ENCODE results near the gene MMP17. TPM values are rescaled to one million over a fixed set of nuclear protein-coding genes. Genes with fewer than 3 reads are reported as not detected.

MMP17 gene
- total and polyA plus RNA-seq, 2 donors (not counting 1 experiment from before 2014, with no cell fraction given), result 3.2 to 13.5 TPM

DNA sequence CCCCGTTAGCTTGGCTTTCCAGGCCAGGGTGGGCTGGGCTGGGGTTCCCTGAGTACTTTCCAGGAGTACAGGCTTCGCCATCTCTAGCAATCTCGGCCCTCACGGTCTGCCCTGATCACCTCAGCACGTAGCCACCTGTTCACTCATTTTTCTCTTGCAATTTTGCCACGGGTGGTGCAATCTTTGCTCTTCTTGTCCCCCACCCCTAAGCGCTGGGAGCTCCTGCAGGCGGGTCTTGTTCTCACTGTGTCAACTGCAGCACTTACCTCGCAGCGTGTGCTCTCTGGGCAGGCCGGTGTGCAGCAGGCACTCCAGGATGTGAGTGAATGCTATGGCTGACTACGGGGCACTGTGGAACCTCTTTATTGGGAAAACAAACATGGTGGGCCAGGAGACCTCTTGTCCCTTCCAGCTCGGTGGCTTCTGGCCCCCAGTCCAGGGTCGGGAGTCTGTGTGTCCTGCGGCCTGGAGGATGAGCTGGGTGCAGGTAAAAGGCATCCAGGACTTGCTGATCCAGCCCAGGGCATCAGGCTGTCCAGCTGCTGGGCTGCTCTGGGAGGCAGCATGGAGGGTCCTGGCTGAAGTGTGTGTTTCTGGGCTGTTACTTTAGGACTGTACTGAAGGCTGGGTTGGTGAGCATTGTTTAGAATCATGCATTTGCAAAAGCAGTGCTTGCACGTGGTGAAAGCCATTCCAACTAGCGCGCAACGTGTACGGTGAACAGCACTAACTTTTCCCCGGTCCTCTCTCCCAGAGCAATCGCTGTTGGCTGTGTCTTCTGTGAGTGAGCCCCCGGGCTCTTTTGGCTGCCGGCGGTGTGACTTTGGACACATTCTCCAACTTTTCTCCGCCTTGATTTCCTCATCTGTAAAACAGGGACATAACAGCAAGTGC lies 64.8 kb downstream of the MMP17 start:
- H3K79me2 ChIP-seq (ENCODE audit: control insufficient read depth, insufficient read depth, low read length), result peaks cover 4% of the 10 kb centered on the region
- H3K9ac ChIP-seq (ENCODE audit: insufficient read depth, low read length), result no peak overlapping the region
- H3K4me1 ChIP-seq (ENCODE audit: control insufficient read depth, extremely low read depth, insufficient read depth, low read length), result peaks cover 7% of the 10 kb centered on the region
- H3K36me3 ChIP-seq (ENCODE audit: control insufficient read depth, insufficient read depth, low read length), result no peaks in the 10 kb centered on the region
- TF ChIP-seq CTCF (conservative IDR thresholded peaks at IDR 0.05 in 1 of 2, IDR thresholded peaks at IDR 0.05 in 1 of 2; ENCODE audit: low read depth in 1 of 2, low read length in 2 of 2), result no peak
- no peak for TF ChIP-seq EZH2 (IDR thresholded peaks at IDR 0.05; ENCODE audit: low read length, missing control alignments)
- no peak for DNase-seq (ENCODE audit: low read depth in 2 of 2)
- no peak overlapping the region for H3K27ac ChIP-seq (ENCODE audit: insufficient read depth, low read length)
- no peak overlapping the region for H3K4me3 ChIP-seq (replicated peaks in 1 of 4; ENCODE audit: control extremely low read depth in 1 of 4, insufficient read depth in 1 of 4, low read depth in 3 of 4, low read length in 4 of 4)
- no peak overlapping the region for H3K4me2 ChIP-seq (ENCODE audit: extremely low read depth, insufficient read depth, low read length)
- no peaks in the 10 kb centered on the region for H3K27me3 ChIP-seq (ENCODE audit: control insufficient read depth, insufficient read depth, low read length)
- H3K9me3 ChIP-seq (ENCODE audit: control insufficient read depth, insufficient read depth, low read depth, low read length), result no peaks in the 10 kb centered on the region
- H2AFZ ChIP-seq (ENCODE audit: low read length), result no peak overlapping the region
- no peaks in the 10 kb centered on the region for H4K20me1 ChIP-seq (ENCODE audit: control insufficient read depth, extremely low read depth, insufficient read depth, low read length)

DNA sequence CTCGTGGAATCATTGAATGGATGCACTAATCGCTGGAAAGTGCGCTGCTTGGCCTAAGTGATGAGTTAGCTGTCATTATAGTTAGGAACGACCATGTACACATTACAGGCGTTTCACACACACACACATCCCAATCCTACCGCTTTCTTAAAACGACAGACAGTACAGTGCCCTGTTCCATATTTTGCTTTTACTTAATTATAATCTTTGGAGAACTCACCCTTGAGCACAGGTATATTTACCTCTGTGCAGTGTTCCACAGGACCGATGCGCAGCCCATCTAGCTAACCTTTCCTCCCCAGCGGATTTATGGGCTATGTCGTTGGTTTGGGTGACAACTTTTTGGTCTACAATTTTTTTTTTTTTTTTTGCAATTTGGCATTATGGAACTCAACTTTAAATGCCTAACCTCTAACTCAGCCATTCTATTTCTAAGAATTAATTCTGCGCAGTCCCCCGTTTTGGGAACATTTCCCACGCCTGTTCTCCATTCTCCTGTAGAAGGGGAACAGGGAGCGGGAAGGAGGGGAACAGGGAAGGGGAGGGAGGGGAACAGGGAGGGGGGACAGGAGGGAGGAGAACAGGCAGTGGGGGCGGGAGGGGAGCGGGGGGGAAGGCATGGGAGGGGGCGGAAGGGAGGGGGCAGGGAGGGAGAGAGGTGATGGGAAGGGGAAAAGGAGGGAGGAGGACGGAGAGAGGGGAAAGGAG lies 65.6 kb downstream of the MMP17 start:
- H3K9me3 ChIP-seq (ENCODE audit: control insufficient read depth, insufficient read depth, low read depth, low read length), result no peaks in the 10 kb centered on the region
- no peak for TF ChIP-seq CTCF (conservative IDR thresholded peaks at IDR 0.05 in 1 of 2, IDR thresholded peaks at IDR 0.05 in 1 of 2; ENCODE audit: low read depth in 1 of 2, low read length in 2 of 2)
- TF ChIP-seq EZH2 (IDR thresholded peaks at IDR 0.05; ENCODE audit: low read length, missing control alignments), result no peak
- no peak overlapping the region for H3K4me3 ChIP-seq (replicated peaks in 1 of 4; ENCODE audit: control extremely low read depth in 1 of 4, insufficient read depth in 1 of 4, low read depth in 3 of 4, low read length in 4 of 4)
- no peaks in the 10 kb centered on the region for H3K36me3 ChIP-seq (ENCODE audit: control insufficient read depth, insufficient read depth, low read length)
- DNase-seq (ENCODE audit: low read depth in 2 of 2), result no peak
- H3K79me2 ChIP-seq (ENCODE audit: control insufficient read depth, insufficient read depth, low read length), result peaks cover 4% of the 10 kb centered on the region
- no peak overlapping the region for H3K4me2 ChIP-seq (ENCODE audit: extremely low read depth, insufficient read depth, low read length)
- no peak overlapping the region for H3K27ac ChIP-seq (ENCODE audit: insufficient read depth, low read length)
- no peaks in the 10 kb centered on the region for H3K27me3 ChIP-seq (ENCODE audit: control insufficient read depth, insufficient read depth, low read length)
- peaks cover 7% of the 10 kb centered on the region for H3K4me1 ChIP-seq (ENCODE audit: control insufficient read depth, extremely low read depth, insufficient read depth, low read length)
- no peak overlapping the region for H2AFZ ChIP-seq (ENCODE audit: low read length)
- H4K20me1 ChIP-seq (ENCODE audit: control insufficient read depth, extremely low read depth, insufficient read depth, low read length), result no peaks in the 10 kb centered on the region
- H3K9ac ChIP-seq (ENCODE audit: insufficient read depth, low read length), result no peak overlapping the region

DNA sequence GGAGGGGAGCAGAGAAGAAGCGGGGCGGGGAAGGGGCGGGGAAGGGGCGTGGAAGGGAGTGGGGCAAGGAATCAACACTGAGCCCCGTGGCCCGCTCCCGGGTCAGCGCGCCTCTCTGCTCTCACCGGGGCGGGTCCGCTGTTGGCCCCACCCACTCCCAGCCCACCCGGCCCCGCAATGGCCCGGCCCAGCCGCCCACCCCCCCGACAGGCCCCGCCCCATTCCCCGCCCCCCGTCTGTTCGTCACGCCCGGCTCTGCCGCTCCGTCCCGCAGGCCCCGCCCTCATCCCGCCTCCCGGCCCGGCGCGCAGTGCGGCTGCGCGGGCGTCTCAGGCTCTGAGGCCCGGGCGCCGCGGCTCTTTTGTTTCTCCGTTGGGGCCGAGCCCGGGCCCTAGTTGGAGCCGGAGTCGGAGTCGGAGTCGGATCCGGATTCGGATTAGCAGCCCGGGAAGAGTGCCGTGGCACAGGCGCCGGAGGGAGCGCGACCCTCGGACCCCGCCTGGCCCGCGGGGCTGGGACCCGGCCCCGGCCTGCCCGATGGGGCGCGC lies 66.2 kb downstream of the MMP17 start, which contains the start of gene ULK1:
Gene ULK1, plus strand, starts transcription at position 310 of the 548 bp plus-strand sequence. CDS start 380 bp downstream, outside the sequence.
- peaks cover 7% of the 10 kb centered on the region for H3K4me1 ChIP-seq (ENCODE audit: control insufficient read depth, extremely low read depth, insufficient read depth, low read length)
- no peak within 1 kb of the TSS for H2AFZ ChIP-seq (ENCODE audit: low read length)
- no peaks in the 10 kb centered on the region for H4K20me1 ChIP-seq (ENCODE audit: control insufficient read depth, extremely low read depth, insufficient read depth, low read length)
- peak within 1 kb of the TSS; percentile 91 for H3K27ac ChIP-seq (ENCODE audit: insufficient read depth, low read length)
- H3K36me3 ChIP-seq (ENCODE audit: control insufficient read depth, insufficient read depth, low read length), result no peaks in the 10 kb centered on the region
- H3K27me3 ChIP-seq (ENCODE audit: control insufficient read depth, insufficient read depth, low read length), result no peaks in the 10 kb centered on the region
- TF ChIP-seq EZH2 (IDR thresholded peaks at IDR 0.05; ENCODE audit: low read length, missing control alignments), result no peak
- no peak for TF ChIP-seq CTCF (conservative IDR thresholded peaks at IDR 0.05 in 1 of 2, IDR thresholded peaks at IDR 0.05 in 1 of 2; ENCODE audit: low read depth in 1 of 2, low read length in 2 of 2)
- peak within 1 kb of the TSS; percentile 42 to 77 (median 60) for H3K4me3 ChIP-seq (replicated peaks in 1 of 4; ENCODE audit: control extremely low read depth in 1 of 4, insufficient read depth in 1 of 4, low read depth in 3 of 4, low read length in 4 of 4)
- peaks cover 4% of the 10 kb centered on the region for H3K79me2 ChIP-seq (ENCODE audit: control insufficient read depth, insufficient read depth, low read length)
- H3K4me2 ChIP-seq (ENCODE audit: extremely low read depth, insufficient read depth, low read length), result peak within 1 kb of the TSS; percentile 97
- peak within 1 kb of the TSS; percentile 84 for H3K9ac ChIP-seq (ENCODE audit: insufficient read depth, low read length)
- DNase-seq (ENCODE audit: low read depth in 2 of 2), result peak; percentile 74 to 90
- no peaks in the 10 kb centered on the region for H3K9me3 ChIP-seq (ENCODE audit: control insufficient read depth, insufficient read depth, low read depth, low read length)

All from fibroblast of lung (primary cell).